Measurements from ENCODE around the gene PRKG1. TPM values are rescaled to one million over a fixed set of nuclear protein-coding genes. Genes with fewer than 3 reads are reported as not detected.
"Not testable (repeated sequence)": the region's sequence is repeated elsewhere in the genome, so short reads cannot be mapped to it uniquely, and the experiment has no call there.

Gene PRKG1
- total RNA-seq, 4 donors from 2014 or later: 1.2 to 6.5 (median 2.7) TPM

DNA sequence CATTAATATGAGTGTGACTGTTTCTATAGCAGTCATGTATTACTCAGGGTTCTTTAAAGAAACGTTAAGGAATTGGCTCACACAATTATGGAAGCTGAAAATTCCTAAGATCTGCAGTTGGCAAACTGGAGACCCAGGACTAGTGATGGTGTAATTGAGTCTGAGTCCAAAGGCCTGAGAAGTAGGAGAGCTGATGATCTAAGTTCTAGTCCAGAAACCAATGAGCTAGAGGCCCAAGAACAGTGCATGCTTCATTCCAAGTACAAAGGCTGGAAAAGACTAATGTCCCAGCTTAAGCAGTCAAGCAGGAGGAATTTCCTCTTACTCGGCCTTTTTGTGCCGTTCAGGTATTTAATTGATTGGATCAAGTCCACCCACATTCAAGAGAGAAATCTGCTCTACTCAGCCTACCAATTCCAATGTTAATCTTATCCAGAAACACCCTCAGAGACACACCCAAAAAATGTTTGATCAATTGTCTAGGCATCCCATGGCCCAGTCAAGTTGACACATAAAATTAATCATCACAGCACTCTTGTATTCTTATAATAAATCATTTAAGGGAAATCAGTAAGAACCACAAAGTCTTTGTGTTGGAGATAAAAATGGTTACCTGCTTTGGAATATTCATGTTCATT is 312.1 kb downstream of the PRKG1 start:
- no peak overlapping the region for H3K27ac ChIP-seq
- peaks cover 9% of the 10 kb centered on the region for H3K4me1 ChIP-seq
- no peak for TF ChIP-seq EP300 (IDR thresholded peaks at IDR 0.05)
- no peak for TF ChIP-seq CTCF (IDR thresholded peaks at IDR 0.05)
- no peak for TF ChIP-seq POLR2A (IDR thresholded peaks at IDR 0.05)
- TF ChIP-seq POLR2AphosphoS5 (IDR thresholded peaks at IDR 0.05): no peak
- WGBS: 65% methylated on average over 3 of the region's 3 CpGs
- H3K9me3 ChIP-seq: no peaks in the 10 kb centered on the region
- H3K4me3 ChIP-seq: no peak overlapping the region
- H3K36me3 ChIP-seq: no peaks in the 10 kb centered on the region
- H3K27me3 ChIP-seq: no peaks in the 10 kb centered on the region
- no peak for DNase-seq (ENCODE audit: low spot score in 2 of 2)

- no peak for TF ChIP-seq EP300 (IDR thresholded peaks at IDR 0.05)
- TF ChIP-seq CTCF (IDR thresholded peaks at IDR 0.05): peak; percentile 9 to 50
- Histone ChIP-seq H3K9me3 (no peaks in the 10 kb centered on the region), H3K27me3 (no peaks in the 10 kb centered on the region), H3K27ac (no peak overlapping the region), H3K4me1 (peaks cover 9% of the 10 kb centered on the region), H3K36me3 (no peaks in the 10 kb centered on the region), H3K4me3 (no peak overlapping the region)
- DNase-seq (ENCODE audit: low spot score in 2 of 2): no peak
- WGBS: 47% methylated on average over 3 of the region's 3 CpGs
Measured at GRCh38 chr10:51389415-51390321, 315.4 kb downstream of the PRKG1 start.

- H3K27me3 ChIP-seq; H3K27ac ChIP-seq; H3K36me3 ChIP-seq; H3K4me3 ChIP-seq; DNase-seq (ENCODE audit: low spot score in 2 of 2); H3K9me3 ChIP-seq: not testable (repeated sequence)
- H3K4me1 ChIP-seq: peaks cover 13% of the 10 kb centered on the region
- 97% methylated on average over 18 of the region's 29 CpGs for WGBS
Measured at GRCh38 chr10:51393006-51393405, 318.7 kb downstream of the PRKG1 start.

DNA sequence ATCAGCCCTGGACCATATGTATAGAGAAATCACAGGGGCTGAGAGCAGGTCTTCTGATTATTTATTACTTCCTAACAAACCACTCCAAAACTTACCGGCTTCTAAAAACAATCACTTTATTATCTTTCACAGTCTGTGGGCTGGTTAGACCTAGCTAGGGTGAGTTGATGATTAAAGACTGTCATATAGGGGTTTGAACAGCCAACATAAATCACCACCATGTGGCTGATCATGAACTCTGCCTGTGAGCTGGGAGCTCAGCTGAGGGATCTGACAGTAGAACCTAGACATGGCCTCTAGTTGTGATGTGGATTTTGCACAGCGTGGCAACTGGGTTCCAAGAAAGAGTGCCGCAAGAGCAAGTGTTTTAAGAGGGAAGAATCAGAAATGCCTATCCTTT is 319.8 kb downstream of the PRKG1 start:
- peaks cover 17% of the 10 kb centered on the region for H3K4me1 ChIP-seq
- 91% methylated on average over 3 of the region's 3 CpGs for WGBS
- no peak for TF ChIP-seq POLR2AphosphoS5 (IDR thresholded peaks at IDR 0.05)
- TF ChIP-seq POLR2A (IDR thresholded peaks at IDR 0.05): no peak
- no peak for TF ChIP-seq CTCF (IDR thresholded peaks at IDR 0.05)
- no peak for TF ChIP-seq EP300 (IDR thresholded peaks at IDR 0.05)
- no peaks in the 10 kb centered on the region for H3K36me3 ChIP-seq
- H3K27me3 ChIP-seq: no peaks in the 10 kb centered on the region
- no peak for DNase-seq (ENCODE audit: low spot score in 2 of 2)
- no peak overlapping the region for H3K4me3 ChIP-seq
- H3K27ac ChIP-seq: no peak overlapping the region
- H3K9me3 ChIP-seq: no peaks in the 10 kb centered on the region

GRCh38 chr10:51397244-51397643 is 323.0 kb downstream of the PRKG1 start:
- no peaks in the 10 kb centered on the region for H3K36me3 ChIP-seq
- WGBS: 74% methylated on average over 3 of the region's 3 CpGs
- no peak for DNase-seq (ENCODE audit: low spot score in 2 of 2)
- peaks cover 9% of the 10 kb centered on the region for H3K4me1 ChIP-seq
- no peak overlapping the region for H3K27ac ChIP-seq
- no peaks in the 10 kb centered on the region for H3K9me3 ChIP-seq
- H3K27me3 ChIP-seq: no peaks in the 10 kb centered on the region
- TF ChIP-seq EP300 (IDR thresholded peaks at IDR 0.05) (no peak), CTCF (IDR thresholded peaks at IDR 0.05) (no peak), POLR2AphosphoS5 (IDR thresholded peaks at IDR 0.05) (no peak), POLR2A (IDR thresholded peaks at IDR 0.05) (no peak)
- no peak overlapping the region for H3K4me3 ChIP-seq
